ENCODE measurements around the gene KLHL30.

KLHL30 gene

GRCh38 chr2:238122287-238123217 is 15.9 kb upstream of the KLHL30 start:
- Histone ChIP-seq H3F3A (ENCODE audit: insufficient read depth, low read length) (no peaks in the 10 kb centered on the region), H4K20me1 (ENCODE audit: insufficient read depth, low read length) (no peaks in the 10 kb centered on the region), H3K9me3 (ENCODE audit: low read length) (no peaks in the 10 kb centered on the region), H3K4me1 (ENCODE audit: insufficient read depth, low read length, severe bottlenecking) (no peaks in the 10 kb centered on the region), H3K27ac (ENCODE audit: low read depth, low read length, poor library complexity, severe bottlenecking) (no peak overlapping the region), H3K4me2 (ENCODE audit: low read length) (no peak overlapping the region), H3K9ac (ENCODE audit: low read length) (no peak overlapping the region), H3K79me2 (ENCODE audit: insufficient read depth, low read length) (no peaks in the 10 kb centered on the region), H3K36me3 (ENCODE audit: insufficient read depth, low read length) (no peaks in the 10 kb centered on the region), H2AFZ (ENCODE audit: low read length) (no peak overlapping the region), H3K27me3 (ENCODE audit: insufficient read depth, low read length) (peaks cover 9% of the 10 kb centered on the region), H3K4me3 (ENCODE audit: low read depth, low read length, poor library complexity, severe bottlenecking) (no peak overlapping the region), H3K9me2 (ENCODE audit: low read depth, low read length) (no peaks in the 10 kb centered on the region)
- no peak for TF ChIP-seq EZH2 (IDR thresholded peaks at IDR 0.05; ENCODE audit: borderline replicate concordance, low read length)
- TF ChIP-seq CTCF (IDR thresholded peaks at IDR 0.05; ENCODE audit: low read length): no peak

- Histone ChIP-seq H3K79me2 (ENCODE audit: insufficient read depth, low read length) (no peaks in the 10 kb centered on the region), H3K4me2 (ENCODE audit: low read length) (no peak overlapping the region), H3K4me3 (ENCODE audit: low read depth, low read length, poor library complexity, severe bottlenecking) (no peak overlapping the region), H3K27ac (ENCODE audit: low read depth, low read length, poor library complexity, severe bottlenecking) (no peak overlapping the region), H3F3A (ENCODE audit: insufficient read depth, low read length) (no peaks in the 10 kb centered on the region), H3K27me3 (ENCODE audit: insufficient read depth, low read length) (peaks cover 9% of the 10 kb centered on the region), H4K20me1 (ENCODE audit: insufficient read depth, low read length) (no peaks in the 10 kb centered on the region), H3K9ac (ENCODE audit: low read length) (no peak overlapping the region), H3K9me3 (ENCODE audit: low read length) (no peaks in the 10 kb centered on the region), H3K4me1 (ENCODE audit: insufficient read depth, low read length, severe bottlenecking) (no peaks in the 10 kb centered on the region), H2AFZ (ENCODE audit: low read length) (no peak overlapping the region), H3K9me2 (ENCODE audit: low read depth, low read length) (no peaks in the 10 kb centered on the region), H3K36me3 (ENCODE audit: insufficient read depth, low read length) (no peaks in the 10 kb centered on the region)
- no peak for TF ChIP-seq CTCF (IDR thresholded peaks at IDR 0.05; ENCODE audit: low read length)
Observed at GRCh38 chr2:238123218-238123971, 15.1 kb upstream of the KLHL30 start.

GRCh38 chr2:238123991-238124470 is 14.4 kb upstream of the KLHL30 start:
- no peaks in the 10 kb centered on the region for H3K9me2 ChIP-seq (ENCODE audit: low read depth, low read length)
- H3K4me2 ChIP-seq (ENCODE audit: low read length): no peak overlapping the region
- H3K4me1 ChIP-seq (ENCODE audit: insufficient read depth, low read length, severe bottlenecking): no peaks in the 10 kb centered on the region
- H4K20me1 ChIP-seq (ENCODE audit: insufficient read depth, low read length): no peaks in the 10 kb centered on the region
- no peaks in the 10 kb centered on the region for H3K79me2 ChIP-seq (ENCODE audit: insufficient read depth, low read length)
- H3K27me3 ChIP-seq (ENCODE audit: insufficient read depth, low read length): peaks cover 9% of the 10 kb centered on the region
- no peak overlapping the region for H3K27ac ChIP-seq (ENCODE audit: low read depth, low read length, poor library complexity, severe bottlenecking)
- H3K36me3 ChIP-seq (ENCODE audit: insufficient read depth, low read length): no peaks in the 10 kb centered on the region
- H3F3A ChIP-seq (ENCODE audit: insufficient read depth, low read length): no peaks in the 10 kb centered on the region
- H3K9me3 ChIP-seq (ENCODE audit: low read length): no peaks in the 10 kb centered on the region
- H2AFZ ChIP-seq (ENCODE audit: low read length): no peak overlapping the region
- TF ChIP-seq EZH2 (IDR thresholded peaks at IDR 0.05; ENCODE audit: borderline replicate concordance, low read length) (no peak), CTCF (IDR thresholded peaks at IDR 0.05; ENCODE audit: low read length) (no peak)
- no peak overlapping the region for H3K4me3 ChIP-seq (ENCODE audit: low read depth, low read length, poor library complexity, severe bottlenecking)
- H3K9ac ChIP-seq (ENCODE audit: low read length): no peak overlapping the region

All from OCI-LY1 (cell line).